Measurements from ENCODE around the gene SLC4A8. TPM values are rescaled to one million over a fixed set of nuclear protein-coding genes. Genes with fewer than 3 reads are reported as not detected.
"Not testable (repeated sequence)": the region's sequence is repeated elsewhere in the genome, so short reads cannot be mapped to it uniquely, and the experiment has no call there.

SLC4A8 gene
- total RNA-seq, 4 donors from 2014 or later, result 0.46 to 1.7 (median 0.90) TPM

DNA sequence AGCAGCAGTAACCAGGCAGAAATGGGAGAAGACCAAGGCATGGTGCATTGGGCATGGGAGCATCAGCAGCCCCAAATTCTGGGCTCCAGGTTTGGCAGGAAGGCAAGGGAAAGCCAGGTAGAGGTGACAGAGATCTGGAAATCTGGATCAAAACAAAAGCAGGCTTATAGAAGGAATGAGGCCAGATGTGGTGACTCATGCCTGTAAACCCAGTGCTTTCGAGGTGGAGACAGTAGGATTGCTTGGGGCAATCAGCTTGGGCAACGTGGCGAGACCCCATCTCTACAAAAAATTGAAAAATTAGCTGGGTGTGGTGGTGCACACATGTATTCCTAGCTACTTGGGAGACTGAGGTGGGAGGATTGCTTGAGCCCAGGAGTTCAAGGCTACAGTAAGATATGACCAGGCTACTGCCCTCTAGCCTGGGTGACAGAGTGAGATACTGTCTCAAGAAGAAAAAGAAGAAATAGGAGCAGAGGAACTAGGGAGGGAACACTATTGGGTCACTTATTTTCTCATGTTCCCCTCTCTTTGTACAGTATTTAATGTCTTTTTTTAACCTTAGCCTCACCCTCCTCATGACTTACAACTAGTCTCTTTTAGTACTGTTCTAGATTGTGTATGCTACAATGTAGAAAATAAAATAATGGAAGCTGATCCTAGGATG lies 25.1 kb downstream of the SLC4A8 start:
- Histone ChIP-seq H3K36me3 (no peaks in the 10 kb centered on the region), H3K27me3 (no peaks in the 10 kb centered on the region), H3K4me3 (no peak overlapping the region), H3K4me1 (no peaks in the 10 kb centered on the region), H3K9me3 (no peaks in the 10 kb centered on the region), H3K27ac (replicated peaks in 1 of 4) (no peak overlapping the region)
- DNase-seq (ENCODE audit: extremely low spot score), result no peak
- no peak for TF ChIP-seq EP300 (IDR thresholded peaks at IDR 0.05)
- TF ChIP-seq POLR2A (IDR thresholded peaks at IDR 0.05; ENCODE audit: low read depth), result no peak
- intact Hi-C loops (cut with DNase I), result no loop called here
- 83% methylated on average over 3 of the region's 3 CpGs for WGBS

DNA sequence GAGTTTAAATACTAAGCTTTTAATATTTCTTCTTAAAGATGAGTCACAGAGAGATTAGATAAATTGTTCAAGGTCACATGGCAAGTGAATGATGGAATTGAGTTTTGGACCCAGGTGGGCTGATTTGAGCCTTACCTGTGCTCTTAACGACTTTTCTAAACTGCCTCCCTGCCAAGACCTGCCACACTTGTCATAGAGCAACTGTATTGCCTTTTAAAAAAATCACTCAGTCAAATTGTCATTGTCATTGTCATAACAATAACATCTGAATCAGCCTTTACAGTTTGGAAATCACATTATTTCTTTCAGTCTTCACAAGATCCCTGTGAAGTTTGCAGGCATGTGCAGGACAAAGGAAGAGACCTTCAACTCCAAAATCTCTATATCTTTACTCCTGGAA lies 25.7 kb downstream of the SLC4A8 start:
- Histone ChIP-seq H3K36me3 (no peaks in the 10 kb centered on the region), H3K27me3 (no peaks in the 10 kb centered on the region), H3K27ac (replicated peaks in 1 of 4) (no peak overlapping the region), H3K9me3 (no peaks in the 10 kb centered on the region), H3K4me1 (no peaks in the 10 kb centered on the region), H3K4me3 (no peak overlapping the region)
- DNase-seq (ENCODE audit: extremely low spot score), result no peak
- TF ChIP-seq POLR2A (IDR thresholded peaks at IDR 0.05; ENCODE audit: low read depth) (no peak), POLR2AphosphoS5 (IDR thresholded peaks at IDR 0.05) (no peak), CTCF (IDR thresholded peaks at IDR 0.05) (no peak), EP300 (IDR thresholded peaks at IDR 0.05) (no peak)
- intact Hi-C loops (cut with DNase I), result no loop called here
- WGBS, result 77% methylated on average over 1 of the region's 1 CpG

DNA sequence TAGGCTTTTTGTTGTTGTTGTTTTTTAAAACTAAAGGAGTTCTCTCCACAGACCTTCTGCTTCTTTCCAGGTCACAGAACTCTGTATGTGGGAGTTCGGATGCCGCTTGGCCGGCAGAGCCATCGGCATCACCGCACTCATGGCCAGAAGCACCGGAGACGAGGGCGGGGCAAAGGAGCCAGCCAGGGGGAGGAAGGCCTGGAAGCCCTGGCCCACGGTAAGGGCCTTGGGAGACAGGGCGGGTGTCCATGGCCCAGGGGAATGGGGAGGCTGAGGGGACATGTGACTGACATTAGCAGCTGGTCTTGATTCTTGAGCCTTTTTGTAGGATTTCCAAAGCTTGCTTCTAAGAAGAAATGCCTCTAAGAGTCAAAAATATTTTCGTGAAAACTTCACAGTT lies 26.2 kb downstream of the SLC4A8 start:
- TF ChIP-seq EP300 (IDR thresholded peaks at IDR 0.05), result no peak
- no peak for TF ChIP-seq POLR2A (IDR thresholded peaks at IDR 0.05; ENCODE audit: low read depth)
- TF ChIP-seq POLR2AphosphoS5 (IDR thresholded peaks at IDR 0.05), result no peak
- TF ChIP-seq CTCF (IDR thresholded peaks at IDR 0.05), result no peak
- Histone ChIP-seq H3K4me1 (no peaks in the 10 kb centered on the region), H3K36me3 (no peaks in the 10 kb centered on the region), H3K27me3 (no peaks in the 10 kb centered on the region), H3K4me3 (no peak overlapping the region), H3K27ac (replicated peaks in 1 of 4) (no peak overlapping the region), H3K9me3 (no peaks in the 10 kb centered on the region)
- 95% methylated on average over 11 of the region's 11 CpGs for WGBS
- intact Hi-C loops (cut with DNase I), result no loop called here
- DNase-seq (ENCODE audit: extremely low spot score), result no peak

DNA sequence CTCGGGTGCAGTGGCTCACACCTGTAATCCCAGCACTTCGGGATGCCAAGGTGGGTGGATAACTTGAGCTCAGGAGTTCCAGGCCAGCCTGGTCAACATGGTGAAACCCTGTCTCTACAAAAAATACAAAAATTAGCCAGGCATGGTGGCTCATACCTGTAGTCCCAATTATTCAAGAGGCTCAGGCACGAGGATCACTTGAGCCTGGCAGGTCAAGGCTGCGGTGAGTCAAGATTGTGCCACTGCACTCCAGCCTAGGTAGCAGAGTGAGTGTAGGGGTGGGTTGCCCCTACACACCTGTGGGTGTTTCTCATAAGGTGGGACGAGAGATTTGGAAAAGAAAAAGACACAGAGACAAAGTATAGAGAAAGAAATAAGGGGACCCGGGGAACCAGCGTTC lies 29.4 kb downstream of the SLC4A8 start:
- H3K27ac ChIP-seq (replicated peaks in 1 of 4); H3K4me3 ChIP-seq; H3K36me3 ChIP-seq; intact Hi-C loops (cut with DNase I); H3K27me3 ChIP-seq; DNase-seq (ENCODE audit: extremely low spot score); H3K4me1 ChIP-seq; H3K9me3 ChIP-seq: not testable (repeated sequence)
- WGBS, result 97% methylated on average over 7 of the region's 7 CpGs

GRCh38 chr12:51455050-51455449 lies 30.4 kb downstream of the SLC4A8 start:
- DNase-seq (ENCODE audit: extremely low spot score); H3K9me3 ChIP-seq; H3K4me1 ChIP-seq; H3K27ac ChIP-seq (replicated peaks in 1 of 4); H3K36me3 ChIP-seq; H3K27me3 ChIP-seq; intact Hi-C loops (cut with DNase I); H3K4me3 ChIP-seq: not testable (repeated sequence)
- WGBS, result 77% methylated on average over 3 of the region's 6 CpGs

GRCh38 chr12:51458635-51459034 lies 34.0 kb downstream of the SLC4A8 start:
- no peaks in the 10 kb centered on the region for H3K4me1 ChIP-seq
- H3K27ac ChIP-seq (replicated peaks in 1 of 4), result no peak overlapping the region
- intact Hi-C loops (cut with DNase I), result no loop called here
- H3K4me3 ChIP-seq, result no peak overlapping the region
- no peaks in the 10 kb centered on the region for H3K9me3 ChIP-seq
- TF ChIP-seq EP300 (IDR thresholded peaks at IDR 0.05) (no peak), CTCF (IDR thresholded peaks at IDR 0.05) (no peak), POLR2AphosphoS5 (IDR thresholded peaks at IDR 0.05) (no peak), POLR2A (IDR thresholded peaks at IDR 0.05; ENCODE audit: low read depth) (no peak)
- H3K36me3 ChIP-seq, result no peaks in the 10 kb centered on the region
- no peak for DNase-seq (ENCODE audit: extremely low spot score)
- H3K27me3 ChIP-seq, result no peaks in the 10 kb centered on the region
